OCI-LY1 (cell line): ENCODE results near the gene KCNK3.
"Not testable (repeated sequence)": the region's sequence is repeated elsewhere in the genome, so short reads cannot be mapped to it uniquely, and the experiment has no call there.

Source experiments
- CTCF ChIP-seq: fragments of 200-600 bp; sonication (generic), shearing (Covaris generic); IDR thresholded peaks from 2 replicates; pipeline ENCODE4 v1.5.1; 2017; ENCODE audit warnings: mild to moderate bottlenecking, antibody characterized with exemption, low read length, moderate library complexity, mixed read lengths
- EZH2 ChIP-seq: fragments of 200-600 bp; sonication (generic), shearing (Covaris generic); IDR thresholded peaks from 2 replicates; pipeline ENCODE4 v1.8.0; 2017; ENCODE audit warnings: borderline replicate concordance, mixed run types, mild to moderate bottlenecking, antibody characterized with exemption, low read length, moderate library complexity, mixed read lengths

- TF ChIP-seq CTCF, EZH2: not testable (repeated sequence)
Observed at GRCh38 chr2:26750467-26750866, 57.9 kb downstream of the KCNK3 start.
